ENCODE measurements around the gene BCL6B. TPM values are rescaled to one million over a fixed set of nuclear protein-coding genes. Genes with fewer than 3 reads are reported as not detected.

The BCL6B gene
- total RNA-seq, 2 experiments from 2014 or later: not detected

GRCh38 chr17:7038025-7038862, 15.4 kb downstream of the BCL6B start:
- H3K4me2 ChIP-seq (ENCODE audit: low read length): 0 out of 2 replicates have a peak overlapping the region, but pooled peaks have one; percentile 12
- intact Hi-C loops (cut with micrococcal nuclease; ENCODE audit: unreplicated experiment): loop anchor here (5.0 kb wide), 1 partner anchor 399 kb away; the partner anchor contains the start of genes FGF11 and TMEM102
- CTCF ChIA-PET (ENCODE audit: unreplicated experiment): no interaction called here
- no peaks in the 10 kb centered on the region for H3K36me3 ChIP-seq (ENCODE audit: insufficient read depth, low read length)
- H3K9me2 ChIP-seq (ENCODE audit: insufficient read depth, low read length): no peaks in the 10 kb centered on the region
- H3K27ac ChIP-seq (ENCODE audit: low read depth, low read length, poor library complexity, severe bottlenecking): peak overlapping the region; percentile 13
- H2AFZ ChIP-seq (ENCODE audit: low read length): no peak overlapping the region
- TF ChIP-seq CTCF (conservative IDR thresholded peaks at IDR 0.05; ENCODE audit: low read length) (0 out of 2 replicates have a peak, but pooled peaks have one; percentile 26), EZH2phosphoT487 (IDR thresholded peaks at IDR 0.05; ENCODE audit: borderline replicate concordance, low read depth, low read length) (no peak)
- H4K20me1 ChIP-seq (ENCODE audit: insufficient read depth, low read length): no peaks in the 10 kb centered on the region
- no TSS peak for BruUV-seq (replicated peaks)
- no peak overlapping the region for H3K4me3 ChIP-seq (ENCODE audit: low read depth, low read length, poor library complexity, severe bottlenecking)
- no peak for DNase-seq (ENCODE audit: low spot score)
- POLR2A ChIA-PET: no interaction called here
- peaks cover 8% of the 10 kb centered on the region; the same call in 1 of the 2 replicates for H3K79me2 ChIP-seq (ENCODE audit: insufficient read depth, low read depth, low read length)
- H3K9me3 ChIP-seq (ENCODE audit: low read length): no peaks in the 10 kb centered on the region
- peaks cover 19% of the 10 kb centered on the region for H3K4me1 ChIP-seq (ENCODE audit: insufficient read depth, low read length, poor library complexity, severe bottlenecking)

GRCh38 chr17:7039832-7040231, 17.0 kb downstream of the BCL6B start:
- TF ChIP-seq CTCF (conservative IDR thresholded peaks at IDR 0.05; ENCODE audit: low read length) (0 out of 2 replicates have a peak, but pooled peaks have one; percentile 9), EZH2phosphoT487 (IDR thresholded peaks at IDR 0.05; ENCODE audit: borderline replicate concordance, low read depth, low read length) (no peak)
- intact Hi-C loops (cut with micrococcal nuclease; ENCODE audit: unreplicated experiment): loop anchor here (5.0 kb wide), 1 partner anchor 397 kb away; the partner anchor contains the start of genes FGF11 and TMEM102
- Histone ChIP-seq H2AFZ (ENCODE audit: low read length) (no peak overlapping the region), H3K9me3 (ENCODE audit: low read length) (no peaks in the 10 kb centered on the region), H3K4me1 (ENCODE audit: insufficient read depth, low read length, poor library complexity, severe bottlenecking) (peaks cover 27% of the 10 kb centered on the region), H3K4me2 (ENCODE audit: low read length) (peak overlapping the region; percentile 12; the same call in 1 of the 2 replicates), H4K20me1 (ENCODE audit: insufficient read depth, low read length) (no peaks in the 10 kb centered on the region), H3K36me3 (ENCODE audit: insufficient read depth, low read length) (no peaks in the 10 kb centered on the region), H3K27ac (ENCODE audit: low read depth, low read length, poor library complexity, severe bottlenecking) (peak overlapping the region; percentile 36), H3K79me2 (ENCODE audit: insufficient read depth, low read depth, low read length) (peaks cover 8% of the 10 kb centered on the region; the same call in 1 of the 2 replicates), H3K4me3 (ENCODE audit: low read depth, low read length, poor library complexity, severe bottlenecking) (no peak overlapping the region), H3K9me2 (ENCODE audit: insufficient read depth, low read length) (no peaks in the 10 kb centered on the region)
- DNase-seq (ENCODE audit: low spot score): peak; percentile 20
- no TSS peak for BruUV-seq (replicated peaks)
- ChIA-PET POLR2A (interaction anchor here (0.6 kb wide), 1 partner anchor 175 kb away, joined by 3 read pairs; no protein-coding TSS in a partner anchor), CTCF (ENCODE audit: unreplicated experiment) (no interaction called here)
